Body of pancreas (tissue), 4 donors: ENCODE data around the gene PIAS2. TPM values are rescaled to one million over a fixed set of nuclear protein-coding genes. Genes with fewer than 3 reads are reported as not detected.

Source experiments
- ATAC-seq: fragments of 150-250 bp; one replicate; pipeline ENCODE4 v1.9.1; 2016
- DNase-seq, 4 donors: peaks; one replicate each; pipeline ENCODE4 v3.0.0-alpha.2; 2019
- H3K27ac ChIP-seq, 4 donors: fragments of 200-600 bp; sonication (generic); 1 replicate in 3 of 4; 2 replicates in 1 of 4; pipeline versions ENCODE4 v1.5.1 to v1.6.1; 2016 to 2019; ENCODE audit warnings: mild to moderate bottlenecking in 1 of 4, mixed read lengths in 1 of 4, moderate library complexity in 1 of 4
- H3K27me3 ChIP-seq, 2 donors: fragments of 200-600 bp; sonication (generic); one replicate each; pipeline ENCODE4 v1.6.0; 2016; ENCODE audit warnings: mild to moderate bottlenecking in 1 of 2
- H3K36me3 ChIP-seq, 2 donors: fragments of 200-600 bp; sonication (generic); replicated peaks in 1 of 2; 2 replicates each; pipeline ENCODE4 v1.5.1; 2016; ENCODE audit warnings: low read depth in 2 of 2; ENCODE audit not compliant: insufficient read depth in 1 of 2
- H3K4me1 ChIP-seq: fragments of 200-600 bp; sonication (generic); one replicate; pipeline ENCODE4 v1.6.0; 2016
- H3K4me3 ChIP-seq, 2 donors: fragments of 200-600 bp; sonication (generic); 1 replicate in 1 of 2; 2 replicates in 1 of 2; pipeline ENCODE4 v1.5.1; 2016 to 2019
- H3K9me3 ChIP-seq, 3 donors: fragments of 200-600 bp; sonication (generic); 1 replicate in 2 of 3; 2 replicates in 1 of 3; pipeline ENCODE4 v1.5.1; 2016
- POLR2A ChIP-seq, 3 donors: fragments of 450-650 bp; IDR thresholded peaks; one replicate each; pipeline ENCODE4 v1.6.1; 2016; ENCODE audit warnings: antibody characterized with exemption in 3 of 3, mild to moderate bottlenecking in 2 of 3
- WGBS, 2 donors: methylation state at CpG; one replicate each; pipeline ENCODE4 v1.1.5; 2017; 5-methylcytosine and 5-hydroxymethylcytosine counted together
- intact Hi-C: fragments of 100-400 bp; cut with DNase I; formaldehyde crosslinking; loops from one replicate; pipeline ENCODE4 v1.15.1; 2023
- total RNA-seq, 2 donors: library from RNA; depleted of rRNA; stranded (reverse); fragments of >200 nt; gene quantifications; one replicate each; pipeline ENCODE4 v1.1.0, GENCODE V29; 2016
- TF ChIP-seq, protein P1 (sequence below), 7 experiments: fragments of 450-650 bp in 4 of 7; fragments of 200-600 bp in 3 of 7; sonication (generic) in 3 of 7; IDR thresholded peaks; one replicate each; pipeline ENCODE4 v1.5.1; 2016 to 2019; ENCODE audit warnings: antibody characterized with exemption in 7 of 7

Gene PIAS2
- total RNA-seq, 2 donors from 2014 or later, result 12.5 to 15.6 TPM

DNA sequence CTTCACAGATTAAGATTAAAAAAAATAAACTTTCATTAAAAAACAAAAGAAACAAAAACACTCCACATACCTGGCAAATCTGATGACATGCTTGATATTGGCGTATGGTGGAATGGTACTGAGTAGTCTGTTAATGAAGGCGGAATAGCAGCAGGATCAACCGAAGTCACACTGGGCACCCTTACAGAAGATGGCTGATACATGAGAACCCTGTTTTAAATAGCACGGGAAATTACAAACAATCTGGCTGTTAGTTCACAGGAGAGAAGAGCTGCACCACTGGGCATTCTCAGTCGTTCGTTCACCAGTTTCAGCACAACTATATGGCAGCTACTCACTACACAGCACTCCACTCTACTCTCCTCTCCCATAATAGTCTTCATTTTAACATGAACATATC is 96.4 kb downstream of the PIAS2 start:
- H3K4me1 ChIP-seq, result no peaks in the 10 kb centered on the region
- no peaks in the 10 kb centered on the region for H3K27me3 ChIP-seq
- intact Hi-C loops, result no loop called here
- no peaks in the 10 kb centered on the region for H3K36me3 ChIP-seq
- WGBS, 2 donors, result 90 to 94% methylated on average over 6 of the region's 6 CpGs
- no peak overlapping the region for H3K4me3 ChIP-seq
- H3K9me3 ChIP-seq, result no peaks in the 10 kb centered on the region
- ATAC-seq, result no peak
- H3K27ac ChIP-seq, result no peak overlapping the region
- no peak for DNase-seq
- no peak for TF ChIP-seq POLR2A (IDR thresholded peaks at IDR 0.05)
- TF ChIP-seq, protein P1, sequence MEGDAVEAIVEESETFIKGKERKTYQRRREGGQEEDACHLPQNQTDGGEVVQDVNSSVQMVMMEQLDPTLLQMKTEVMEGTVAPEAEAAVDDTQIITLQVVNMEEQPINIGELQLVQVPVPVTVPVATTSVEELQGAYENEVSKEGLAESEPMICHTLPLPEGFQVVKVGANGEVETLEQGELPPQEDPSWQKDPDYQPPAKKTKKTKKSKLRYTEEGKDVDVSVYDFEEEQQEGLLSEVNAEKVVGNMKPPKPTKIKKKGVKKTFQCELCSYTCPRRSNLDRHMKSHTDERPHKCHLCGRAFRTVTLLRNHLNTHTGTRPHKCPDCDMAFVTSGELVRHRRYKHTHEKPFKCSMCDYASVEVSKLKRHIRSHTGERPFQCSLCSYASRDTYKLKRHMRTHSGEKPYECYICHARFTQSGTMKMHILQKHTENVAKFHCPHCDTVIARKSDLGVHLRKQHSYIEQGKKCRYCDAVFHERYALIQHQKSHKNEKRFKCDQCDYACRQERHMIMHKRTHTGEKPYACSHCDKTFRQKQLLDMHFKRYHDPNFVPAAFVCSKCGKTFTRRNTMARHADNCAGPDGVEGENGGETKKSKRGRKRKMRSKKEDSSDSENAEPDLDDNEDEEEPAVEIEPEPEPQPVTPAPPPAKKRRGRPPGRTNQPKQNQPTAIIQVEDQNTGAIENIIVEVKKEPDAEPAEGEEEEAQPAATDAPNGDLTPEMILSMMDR (IDR thresholded peaks at IDR 0.05), result no peak

DNA sequence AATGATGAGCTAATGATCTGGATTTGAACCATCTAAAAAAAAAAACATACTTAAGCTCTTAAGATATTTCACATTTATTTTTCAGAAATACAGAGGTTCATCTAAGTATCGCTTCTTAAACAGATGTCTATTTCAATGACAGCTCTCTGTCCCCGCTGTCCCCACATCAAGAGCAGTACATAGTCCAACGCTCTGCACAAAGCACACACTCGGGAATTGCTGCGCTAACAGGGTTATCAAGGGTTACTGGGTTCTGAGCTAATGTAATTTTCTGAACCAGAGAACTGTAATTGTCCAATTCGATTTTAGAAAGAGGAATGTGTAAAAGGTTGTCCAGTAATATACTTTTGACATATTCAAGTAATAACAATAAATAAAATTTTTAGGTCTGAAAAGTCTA is 101.6 kb downstream of the PIAS2 start:
- intact Hi-C loops, result no loop called here
- DNase-seq (no peak), ATAC-seq (no peak)
- H3K4me1 ChIP-seq, result no peaks in the 10 kb centered on the region
- H3K4me3 ChIP-seq, result no peak overlapping the region
- no peak overlapping the region for H3K27ac ChIP-seq
- H3K27me3 ChIP-seq, result no peaks in the 10 kb centered on the region
- 91 to 93% methylated on average over 6 of the region's 6 CpGs for WGBS, 2 donors
- TF ChIP-seq POLR2A (IDR thresholded peaks at IDR 0.05), result no peak
- TF ChIP-seq, protein P1 (IDR thresholded peaks at IDR 0.05), result no peak
- H3K9me3 ChIP-seq, result no peaks in the 10 kb centered on the region
- no peaks in the 10 kb centered on the region for H3K36me3 ChIP-seq

DNA sequence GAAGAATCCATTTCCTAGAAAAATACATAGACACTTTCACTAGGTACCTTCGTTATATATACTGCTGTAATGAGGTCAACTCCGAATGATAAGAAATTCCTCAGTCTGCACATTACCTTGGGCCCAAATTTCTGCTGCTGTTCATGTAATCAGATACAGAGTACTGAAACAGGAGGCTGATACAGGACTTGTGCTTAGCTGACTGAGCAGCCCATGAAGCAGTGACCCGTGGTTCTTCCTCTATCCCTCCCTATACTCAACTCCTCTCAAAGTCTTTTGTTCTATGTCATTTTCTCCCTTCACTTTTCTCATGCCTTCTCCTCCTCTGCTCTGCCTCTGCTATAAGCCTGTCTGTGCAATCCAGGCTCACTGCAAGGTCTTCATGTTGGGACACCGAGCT is 102.9 kb downstream of the PIAS2 start:
- TF ChIP-seq, protein P1 (IDR thresholded peaks at IDR 0.05), result no peak
- TF ChIP-seq POLR2A (IDR thresholded peaks at IDR 0.05), result no peak
- Histone ChIP-seq H3K4me1 (no peaks in the 10 kb centered on the region), H3K9me3 (no peaks in the 10 kb centered on the region), H3K4me3 (no peak overlapping the region), H3K27me3 (no peaks in the 10 kb centered on the region), H3K27ac (no peak overlapping the region), H3K36me3 (no peaks in the 10 kb centered on the region)
- WGBS, 2 donors, result 95% methylated on average over 4 of the region's 4 CpGs
- intact Hi-C loops, result no loop called here
- DNase-seq, result no peak
- ATAC-seq, result no peak

DNA sequence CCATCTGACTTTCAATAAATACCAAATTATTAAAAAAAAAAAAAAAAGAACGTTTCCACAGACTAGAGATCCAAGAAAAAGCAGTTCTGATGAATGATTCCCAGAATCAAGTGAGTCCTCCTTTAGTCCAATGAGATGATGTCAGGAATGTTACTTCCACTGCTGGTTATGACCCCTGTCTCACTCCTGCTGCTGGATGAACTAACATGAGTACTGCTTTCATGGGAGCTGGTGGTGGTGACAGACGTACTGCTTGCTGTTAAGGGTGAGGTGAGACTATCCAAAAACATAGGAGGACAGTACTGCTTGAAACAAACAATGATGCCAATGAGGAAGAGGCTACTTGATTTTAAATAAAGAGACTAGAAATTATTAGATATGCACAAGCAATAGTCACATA is 105.0 kb downstream of the PIAS2 start:
- DNase-seq (no peak), ATAC-seq (no peak)
- Histone ChIP-seq H3K4me1 (no peaks in the 10 kb centered on the region), H3K36me3 (no peaks in the 10 kb centered on the region), H3K4me3 (no peak overlapping the region), H3K27me3 (no peaks in the 10 kb centered on the region), H3K27ac (no peak overlapping the region), H3K9me3 (no peaks in the 10 kb centered on the region)
- 76 to 85% methylated on average over 2 of the region's 2 CpGs for WGBS, 2 donors
- intact Hi-C loops, result no loop called here
- TF ChIP-seq POLR2A (IDR thresholded peaks at IDR 0.05), result no peak
- TF ChIP-seq, protein P1 (IDR thresholded peaks at IDR 0.05), result no peak

DNA sequence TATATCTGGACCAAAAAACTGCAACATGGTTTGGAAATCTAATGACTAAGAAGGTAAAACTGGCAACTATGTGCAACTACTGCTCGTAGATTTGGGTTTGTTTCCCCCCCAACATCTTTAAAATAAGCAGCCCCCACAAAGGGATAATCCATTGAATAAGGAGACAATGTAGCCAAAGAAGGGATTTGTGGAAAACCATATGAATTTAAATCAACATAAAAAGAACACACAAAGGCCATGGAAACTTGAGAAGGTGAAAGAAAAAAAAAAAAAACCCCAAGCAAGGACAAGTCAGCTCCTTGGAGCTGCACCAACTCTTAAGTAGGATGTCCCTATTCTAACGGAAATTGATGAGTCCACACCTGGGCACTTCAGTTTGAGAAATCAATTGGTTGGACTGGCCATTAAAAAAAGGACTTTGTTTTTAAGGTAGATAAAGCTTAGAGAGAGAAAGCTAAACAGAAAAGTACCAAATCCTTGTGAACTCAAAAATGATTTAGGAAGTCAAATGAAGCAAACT is 106.8 kb downstream of the PIAS2 start:
- H3K4me1 ChIP-seq, result no peaks in the 10 kb centered on the region
- 86 to 98% methylated on average over 2 of the region's 2 CpGs for WGBS, 2 donors
- H3K9me3 ChIP-seq, result no peaks in the 10 kb centered on the region
- no peak overlapping the region for H3K4me3 ChIP-seq
- H3K27me3 ChIP-seq, result no peaks in the 10 kb centered on the region
- H3K36me3 ChIP-seq, result no peaks in the 10 kb centered on the region
- intact Hi-C loops, result no loop called here
- no peak overlapping the region for H3K27ac ChIP-seq
- TF ChIP-seq, protein P1 (IDR thresholded peaks at IDR 0.05), result no peak
- TF ChIP-seq POLR2A (IDR thresholded peaks at IDR 0.05), result no peak
- ATAC-seq, result no peak
- no peak for DNase-seq
